ENCODE results near the gene BABAM2.

- TF ChIP-seq CTCF (IDR thresholded peaks at IDR 0.05; ENCODE audit: insufficient read depth, low read depth, low read length) (no peak), EZH2 (IDR thresholded peaks at IDR 0.05; ENCODE audit: insufficient read depth, low read length) (no peak)
Observed at GRCh38 chr2:27890924-27891672, 569 bp downstream of the BABAM2 start.
